Measurements from ENCODE around the gene CBLB. TPM values are rescaled to one million over a fixed set of nuclear protein-coding genes. Genes with fewer than 3 reads are reported as not detected.

CBLB gene
- total RNA-seq, 6 experiments from 2014 or later = 17.6 to 22.6 (median 20.6) TPM

- no peak for TF ChIP-seq CTCF (IDR thresholded peaks at IDR 0.05)
- DNase-seq = no peak
- Mint-ChIP-seq H3K9me3 (peaks cover 7% of the 10 kb centered on the region; the same call in 1 of the 2 replicates), H3K27me3 (ENCODE audit: insufficient read depth) (no peaks in the 10 kb centered on the region), H3K4me3 (no peak overlapping the region), H3K36me3 (ENCODE audit: low read depth) (peaks cover 24% of the 10 kb centered on the region), H3K27ac (0 out of 2 replicates have a peak overlapping the region, but pooled peaks have one; percentile 27), H3K4me1 (ENCODE audit: low read depth) (peaks cover 62% of the 10 kb centered on the region)
Observed at GRCh38 chr3:105813710-105814109, 55.1 kb downstream of the CBLB start.

DNA sequence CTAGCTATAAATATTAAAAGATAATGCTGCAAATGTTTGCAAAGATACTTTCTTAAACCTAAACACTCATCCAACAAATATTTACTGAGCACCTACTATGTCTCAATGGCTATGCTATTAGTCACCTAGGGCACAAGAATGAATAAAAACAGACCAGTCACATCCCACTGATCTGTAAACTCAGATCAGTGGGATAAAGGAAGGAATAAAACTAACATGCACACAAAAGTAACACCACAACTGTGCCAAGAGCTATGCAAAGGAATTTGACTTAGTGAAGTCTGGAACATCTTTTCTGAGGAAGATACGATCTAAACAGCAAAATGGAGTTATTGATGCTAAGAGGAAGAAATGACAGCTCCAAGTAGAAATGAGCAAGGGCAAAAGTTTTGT is 56.6 kb downstream of the CBLB start:
- peak; percentile 86 for DNase-seq
- Mint-ChIP-seq H3K27me3 (ENCODE audit: insufficient read depth) (no peaks in the 10 kb centered on the region), H3K27ac (peak overlapping the region; percentile 60), H3K4me3 (peak overlapping the region; percentile 16), H3K9me3 (peaks cover 7% of the 10 kb centered on the region; the same call in 1 of the 2 replicates), H3K36me3 (ENCODE audit: low read depth) (peaks cover 21% of the 10 kb centered on the region), H3K4me1 (ENCODE audit: low read depth) (peaks cover 58% of the 10 kb centered on the region)
- no peak for TF ChIP-seq CTCF (IDR thresholded peaks at IDR 0.05)

- no peak for DNase-seq
- H3K4me3 Mint-ChIP-seq = no peak overlapping the region; the same call in 1 of the 2 replicates
- 0 out of 2 replicates have a peak overlapping the region, but pooled peaks have one; percentile 60 for H3K27ac Mint-ChIP-seq
- no peaks in the 10 kb centered on the region for H3K27me3 Mint-ChIP-seq (ENCODE audit: insufficient read depth)
- no peak for TF ChIP-seq CTCF (IDR thresholded peaks at IDR 0.05)
- peaks cover 56% of the 10 kb centered on the region for H3K4me1 Mint-ChIP-seq (ENCODE audit: low read depth)
- peaks cover 17% of the 10 kb centered on the region for H3K36me3 Mint-ChIP-seq (ENCODE audit: low read depth)
- H3K9me3 Mint-ChIP-seq = peaks cover 7% of the 10 kb centered on the region; the same call in 1 of the 2 replicates
Observed at GRCh38 chr3:105811518-105812193, 57.2 kb downstream of the CBLB start.

DNA sequence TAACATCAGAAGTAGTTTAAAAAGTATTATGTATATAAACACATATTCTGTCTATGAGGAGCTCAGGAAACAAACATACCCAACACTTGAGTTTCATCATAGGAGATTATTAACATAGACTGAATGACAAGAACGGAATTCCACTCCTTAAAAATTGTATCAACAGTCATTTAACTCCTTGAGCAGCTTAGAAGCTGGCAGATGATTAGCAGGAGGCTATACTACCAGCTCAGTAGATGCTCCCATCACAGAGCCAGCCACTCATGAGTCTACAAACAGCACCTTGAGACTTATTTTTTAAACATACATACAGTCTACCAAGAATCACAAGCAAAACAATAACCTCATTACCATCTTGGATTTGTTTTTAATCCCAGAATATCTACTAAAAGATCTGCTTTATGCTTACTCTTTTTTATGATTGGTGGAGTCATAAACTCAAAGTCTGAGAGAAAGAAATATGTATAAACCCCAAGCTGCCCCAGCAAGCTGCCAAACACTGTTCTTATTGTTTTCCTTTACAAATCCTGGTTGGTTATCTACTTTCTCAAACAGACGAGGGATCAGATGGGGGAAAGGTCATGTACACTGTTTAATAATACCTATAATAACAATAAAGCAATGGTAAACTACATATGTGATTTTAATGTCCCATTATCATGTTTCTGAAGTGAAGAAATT is 59.5 kb downstream of the CBLB start:
- Mint-ChIP-seq H3K27ac (no peak overlapping the region; the same call in 1 of the 2 replicates), H3K9me3 (no peaks in the 10 kb centered on the region), H3K27me3 (ENCODE audit: insufficient read depth) (no peaks in the 10 kb centered on the region), H3K36me3 (ENCODE audit: low read depth) (peaks cover 12% of the 10 kb centered on the region), H3K4me1 (ENCODE audit: low read depth) (peaks cover 67% of the 10 kb centered on the region), H3K4me3 (no peak overlapping the region)
- no peak for TF ChIP-seq CTCF (IDR thresholded peaks at IDR 0.05)
- DNase-seq = no peak

DNA sequence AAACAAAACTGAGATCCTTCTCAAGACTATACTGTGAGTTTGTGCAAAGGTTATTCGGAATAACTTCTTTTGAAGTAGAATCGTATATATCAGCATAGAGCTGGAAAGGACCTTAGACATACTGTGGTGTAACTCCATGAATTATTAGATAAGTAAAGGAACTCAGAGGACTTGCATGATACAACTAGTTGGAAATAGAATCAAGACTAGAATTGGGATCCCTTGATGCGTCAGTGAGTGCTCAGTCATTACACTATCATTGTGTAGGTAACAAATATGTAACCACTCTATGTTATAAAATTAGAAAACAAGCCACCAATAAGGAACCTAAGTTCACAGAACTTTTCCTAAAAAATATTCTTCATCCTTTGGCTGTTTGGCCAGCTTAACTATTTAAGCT is 61.1 kb downstream of the CBLB start:
- H3K36me3 Mint-ChIP-seq (ENCODE audit: low read depth) = peaks cover 16% of the 10 kb centered on the region
- H3K9me3 Mint-ChIP-seq = no peaks in the 10 kb centered on the region
- TF ChIP-seq CTCF (IDR thresholded peaks at IDR 0.05) = no peak
- peaks cover 53% of the 10 kb centered on the region for H3K4me1 Mint-ChIP-seq (ENCODE audit: low read depth)
- no peaks in the 10 kb centered on the region for H3K27me3 Mint-ChIP-seq (ENCODE audit: insufficient read depth)
- no peak overlapping the region for H3K27ac Mint-ChIP-seq
- DNase-seq = no peak
- H3K4me3 Mint-ChIP-seq = no peak overlapping the region
